GM12891 (cell line): ENCODE data around the gene QRICH2.

Experiments
- POU2F2 ChIP-seq: IDR thresholded peaks from 2 replicates; pipeline ENCODE4 v1.6.1; 2011; ENCODE audit warnings: low read depth, mild to moderate bottlenecking, control low read depth, low read length, moderate library complexity
- TAF1 ChIP-seq: IDR thresholded peaks from 2 replicates; pipeline ENCODE4 v1.6.1; 2011; ENCODE audit warnings: low read depth, low read length, control low read depth

- TF ChIP-seq POU2F2 (no peak), TAF1 (no peak)
Observed at GRCh38 chr17:76237859-76238313, 70.2 kb downstream of the QRICH2 start.
